ENCODE data around the gene AS3MT. TPM values are rescaled to one million over a fixed set of nuclear protein-coding genes. Genes with fewer than 3 reads are reported as not detected.

AS3MT gene
- total and polyA plus RNA-seq, 10 of the 15 experiments (the other 5 are each of a cell fraction or from before 2014, with no cell fraction given), result 0.11 to 1.0 (median 0.39) TPM; not detected in 2

GRCh38 chr10:102863660-102864059, 5.6 kb upstream of the AS3MT start:
- Histone ChIP-seq H3K27ac (ENCODE audit: control insufficient read depth, insufficient read depth) (no peak overlapping the region), H3K4me2 (ENCODE audit: control insufficient read depth, insufficient read depth) (no peak overlapping the region), H3K4me1 (ENCODE audit: control insufficient read depth, insufficient read depth, low read length) (no peaks in the 10 kb centered on the region), H3K9me3 (replicated peaks; ENCODE audit: control insufficient read depth, insufficient read depth, low read length) (no peaks in the 10 kb centered on the region), H3K36me3 (ENCODE audit: control insufficient read depth in 2 of 2, insufficient read depth in 2 of 2, low read length in 1 of 2) (no peaks in the 10 kb centered on the region; a peak in 1 of 4 replicates), H4K20me1 (ENCODE audit: control insufficient read depth, insufficient read depth) (no peaks in the 10 kb centered on the region), H3K79me2 (ENCODE audit: control insufficient read depth, insufficient read depth, low read length) (no peaks in the 10 kb centered on the region), H3K9ac (ENCODE audit: control insufficient read depth, insufficient read depth, low read length) (no peak overlapping the region), H3K27me3 (replicated peaks in 1 of 2; ENCODE audit: control insufficient read depth in 2 of 2, insufficient read depth in 2 of 2, low read length in 1 of 2) (no peaks in the 10 kb centered on the region), H2AFZ (ENCODE audit: control insufficient read depth, low read depth, low read length) (no peak overlapping the region), H3K4me3 (no peak overlapping the region)
- intact Hi-C loops (cut with micrococcal nuclease; ENCODE audit: unreplicated experiment) (no loop called here), in situ Hi-C loops (cut with MboI) (no loop called here)
- no peak for DNase-seq (ENCODE audit: low read depth, low spot score)
- ChIA-PET RAD21 (ENCODE audit: unreplicated experiment) (no interaction called here), POLR2A (no interaction called here), SMC1A (ENCODE audit: uncharacterized antibody, unreplicated experiment) (interaction anchor here (1.4 to 1.6 kb wide), 2 partner anchors 11 to 38 kb away, joined by 3 to 6 read pairs; no protein-coding TSS in a partner anchor), CTCF (interaction anchor here (0.8 to 2.4 kb wide), 2 partner anchors 11 to 13 kb away, joined by 3 to 5 read pairs; no protein-coding TSS in a partner anchor)
- TSS peak; percentile 43 for BruUV-seq (replicated peaks)
- FAIRE-seq, result no peak
- 89% methylated on average over 2 of the region's 2 CpGs for WGBS (ENCODE audit: insufficient coverage, insufficient replicate concordance, low lambda C conversion rate, missing lambda C conversion rate)
- TF ChIP-seq FOXM1 (IDR thresholded peaks at IDR 0.05; ENCODE audit: low read depth, low read length) (no peak), CREM (IDR thresholded peaks at IDR 0.05; ENCODE audit: low read depth) (no peak), RUNX3 (IDR thresholded peaks at IDR 0.05; ENCODE audit: low read length) (no peak), BCL11A (IDR thresholded peaks at IDR 0.05; ENCODE audit: low read depth, low read length) (no peak), ZNF384 (IDR thresholded peaks at IDR 0.05; ENCODE audit: borderline replicate concordance, low read depth, low read length) (no peak), ZNF622 (IDR thresholded peaks at IDR 0.05) (no peak), E2F8 (IDR thresholded peaks at IDR 0.05; ENCODE audit: low read depth, partially characterized antibody) (no peak), TCF3 (IDR thresholded peaks at IDR 0.05; ENCODE audit: borderline replicate concordance, insufficient read depth, low read depth, low read length) (no peak), MYB (IDR thresholded peaks at IDR 0.05; ENCODE audit: borderline replicate concordance, low read depth, low read length) (no peak), RELA (IDR thresholded peaks at IDR 0.05; ENCODE audit: borderline replicate concordance, partially characterized antibody) (no peak), SKIL (IDR thresholded peaks at IDR 0.05; ENCODE audit: low read depth, poor library complexity, severe bottlenecking) (no peak), RFX5 (IDR thresholded peaks at IDR 0.05; ENCODE audit: low read depth, low read length) (no peak), KAT2A (conservative IDR thresholded peaks at IDR 0.05; ENCODE audit: control insufficient read depth, low read depth, low read length) (no peak)
- no peak for ATAC-seq
